K562 (cell line): Measurements from ENCODE around the gene CCDC116. TPM values are rescaled to one million over a fixed set of nuclear protein-coding genes. Genes with fewer than 3 reads are reported as not detected.
"Not testable (repeated sequence)": the region's sequence is repeated elsewhere in the genome, so short reads cannot be mapped to it uniquely, and the experiment has no call there.

Source experiments
- BRCA1 ChIP-seq, 2 experiments: fragments of 450-650 bp in 1 of 2; sonication (generic) in 1 of 2; formaldehyde crosslinking in 1 of 2; IDR thresholded peaks; 2 replicates each; pipeline versions ENCODE4 v1.5.0 to v1.6.1; 2017 to 2020; ENCODE audit warnings: mild to moderate bottlenecking in 1 of 2, missing genetic modification reagents in 1 of 2
- HMGXB4 ChIP-seq: sonication (generic); formaldehyde crosslinking; IDR thresholded peaks from 2 replicates; pipeline ENCODE4 v1.8.1; 2023; ENCODE audit warnings: mild to moderate bottlenecking, missing genetic modification reagents
- MYNN ChIP-seq, 2 experiments: sonication (generic); formaldehyde crosslinking in 1 of 2; IDR thresholded peaks; 2 replicates each; pipeline versions ENCODE4 v1.5.0 to v1.6.1; 2016 to 2020; ENCODE audit warnings: antibody characterized with exemption in 1 of 2, missing genetic modification reagents in 1 of 2
- ZC3H4 ChIP-seq: sonication (generic); formaldehyde crosslinking; IDR thresholded peaks from 2 replicates; pipeline ENCODE4 v1.9.0; 2021; ENCODE audit warnings: missing genetic modification reagents, borderline replicate concordance
- polyA plus RNA-seq, 8 experiments: library from polyadenylated mRNA; depleted of rRNA in 4 of 8; stranded (reverse) in 5 of 8; unstranded in 3 of 8; fragments of >200 nt; fragmentation: Nextera tagmentation in 2 of 8; fragmentation: Illumina TruSeq in 1 of 8; extraction: Ambion mirVana in 2 of 8; extraction: Trizol in 1 of 8; gene quantifications; 2 replicates each; pipeline versions ENCODE4 v1.2.1 to v1.2.3, GENCODE V29; 2011 to 2014; ENCODE audit warnings: inconsistent platforms in 1 of 8, missing spikeins in 1 of 8
- total RNA-seq, 7 experiments: library from RNA; depleted of rRNA in 6 of 7; stranded (reverse); fragments of >200 nt in 6 of 7; fragmentation: Illumina TruSeq in 2 of 7; extraction: Trizol in 2 of 7; gene quantifications; 2 replicates each; pipeline versions ENCODE4 v1.2.1 to v1.2.3, GENCODE V29; 2011 to 2021; ENCODE audit warnings: low replicate concordance in 1 of 7
- TF ChIP-seq, protein P1 (sequence below): fragments of 450-650 bp; formaldehyde crosslinking; IDR thresholded peaks from 2 replicates; pipeline ENCODE4 v1.4.0; 2022; ENCODE audit warnings: missing genetic modification characterization
- TF ChIP-seq, protein P2 (sequence below): sonication (generic); formaldehyde crosslinking; IDR thresholded peaks from 2 replicates; pipeline ENCODE4 v1.8.0; 2022; ENCODE audit warnings: missing genetic modification reagents, mild to moderate bottlenecking, borderline replicate concordance

CCDC116 gene
- total and polyA plus RNA-seq, 9 of the 15 experiments (the other 6 are each of a cell fraction or from before 2014, with no cell fraction given), result 1.6 to 11.3 (median 4.7) TPM

DNA sequence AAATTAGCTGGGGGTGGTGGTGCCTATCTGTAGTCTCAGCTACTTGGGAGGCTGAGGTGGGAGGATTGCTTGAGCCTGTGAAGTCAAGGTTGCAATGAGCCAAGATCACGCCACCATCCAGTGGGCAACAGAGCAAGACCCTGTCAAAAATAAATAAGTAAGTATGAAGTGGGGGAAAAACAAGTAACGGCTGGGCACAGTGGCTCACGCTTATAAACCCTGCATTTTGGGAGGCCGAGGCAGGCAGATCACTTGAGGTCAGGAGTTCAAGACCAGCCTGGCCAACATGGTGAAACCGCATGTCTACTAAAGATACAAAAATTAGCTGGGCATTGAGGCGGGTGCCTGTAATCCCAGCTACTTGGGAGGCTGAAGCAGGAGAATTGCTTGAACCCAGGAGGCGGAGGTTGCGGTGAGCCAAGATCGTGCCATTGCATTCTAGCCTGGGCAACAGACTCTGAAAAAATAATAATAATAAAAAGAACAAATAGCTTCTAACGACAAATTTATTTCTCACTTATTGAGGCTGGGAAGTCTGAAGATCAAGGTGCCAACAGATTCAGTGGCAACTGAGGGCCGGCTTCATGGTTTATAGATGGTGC lies 22.9 kb upstream of the CCDC116 start (continued):
- TF ChIP-seq, protein P1, sequence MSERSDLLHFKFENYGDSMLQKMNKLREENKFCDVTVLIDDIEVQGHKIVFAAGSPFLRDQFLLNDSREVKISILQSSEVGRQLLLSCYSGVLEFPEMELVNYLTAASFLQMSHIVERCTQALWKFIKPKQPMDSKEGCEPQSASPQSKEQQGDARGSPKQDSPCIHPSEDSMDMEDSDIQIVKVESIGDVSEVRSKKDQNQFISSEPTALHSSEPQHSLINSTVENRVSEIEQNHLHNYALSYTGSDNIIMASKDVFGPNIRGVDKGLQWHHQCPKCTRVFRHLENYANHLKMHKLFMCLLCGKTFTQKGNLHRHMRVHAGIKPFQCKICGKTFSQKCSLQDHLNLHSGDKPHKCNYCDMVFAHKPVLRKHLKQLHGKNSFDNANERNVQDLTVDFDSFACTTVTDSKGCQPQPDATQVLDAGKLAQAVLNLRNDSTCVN, result 0 out of 2 replicates have a peak, but pooled peaks have one; percentile 27
- TF ChIP-seq HMGXB4 (CRISPR knock-in tag) (peak; percentile 14; the same call in 1 of the 2 replicates), BRCA1 (CRISPR knock-in tag; IDR thresholded peaks at IDR 0.05) (peak; percentile 86; the same call in 1 of the 2 replicates), MYNN (CRISPR knock-in tag; IDR thresholded peaks at IDR 0.05) (0 out of 2 replicates have a peak, but pooled peaks have one; percentile 3), ZC3H4 (CRISPR knock-in tag) (0 out of 2 replicates have a peak, but pooled peaks have one; percentile 77)
- TF ChIP-seq, protein P2, sequence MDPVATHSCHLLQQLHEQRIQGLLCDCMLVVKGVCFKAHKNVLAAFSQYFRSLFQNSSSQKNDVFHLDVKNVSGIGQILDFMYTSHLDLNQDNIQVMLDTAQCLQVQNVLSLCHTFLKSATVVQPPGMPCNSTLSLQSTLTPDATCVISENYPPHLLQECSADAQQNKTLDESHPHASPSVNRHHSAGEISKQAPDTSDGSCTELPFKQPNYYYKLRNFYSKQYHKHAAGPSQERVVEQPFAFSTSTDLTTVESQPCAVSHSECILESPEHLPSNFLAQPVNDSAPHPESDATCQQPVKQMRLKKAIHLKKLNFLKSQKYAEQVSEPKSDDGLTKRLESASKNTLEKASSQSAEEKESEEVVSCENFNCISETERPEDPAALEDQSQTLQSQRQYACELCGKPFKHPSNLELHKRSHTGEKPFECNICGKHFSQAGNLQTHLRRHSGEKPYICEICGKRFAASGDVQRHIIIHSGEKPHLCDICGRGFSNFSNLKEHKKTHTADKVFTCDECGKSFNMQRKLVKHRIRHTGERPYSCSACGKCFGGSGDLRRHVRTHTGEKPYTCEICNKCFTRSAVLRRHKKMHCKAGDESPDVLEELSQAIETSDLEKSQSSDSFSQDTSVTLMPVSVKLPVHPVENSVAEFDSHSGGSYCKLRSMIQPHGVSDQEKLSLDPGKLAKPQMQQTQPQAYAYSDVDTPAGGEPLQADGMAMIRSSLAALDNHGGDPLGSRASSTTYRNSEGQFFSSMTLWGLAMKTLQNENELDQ (CRISPR knock-in tag), result 0 out of 2 replicates have a peak, but pooled peaks have one; percentile 61
- TF ChIP-seq BRCA1, MYNN (IDR thresholded peaks at IDR 0.05): not testable (repeated sequence)
- TF ChIP-seq, all 486 proteins: peak for 17; not testable (repeated sequence) for 469
